GM12864 (cell line): ENCODE results near the gene TMEM88.

Experiments
- DNase-seq: peaks from one replicate; pipeline ENCODE4 v3.0.0-alpha.2; 2011; ENCODE audit warnings: low read depth
- H3K4me3 ChIP-seq: 2 replicates; pipeline ENCODE4 v1.5.1; 2011; ENCODE audit warnings: mild to moderate bottlenecking, low read depth, low read length, control low read depth
- CTCF ChIP-seq: IDR thresholded peaks from 2 replicates; pipeline ENCODE4 v1.5.1; 2011; ENCODE audit warnings: low read depth, mild to moderate bottlenecking, moderate library complexity, low read length, control low read depth, inconsistent platforms; ENCODE audit errors: missing control alignments

TMEM88 gene

GRCh38 chr17:7833011-7833794 lies 21.7 kb upstream of the TMEM88 start:
- H3K4me3 ChIP-seq, result peak overlapping the region; percentile 67
- no peak for TF ChIP-seq CTCF
- DNase-seq, result no peak

DNA sequence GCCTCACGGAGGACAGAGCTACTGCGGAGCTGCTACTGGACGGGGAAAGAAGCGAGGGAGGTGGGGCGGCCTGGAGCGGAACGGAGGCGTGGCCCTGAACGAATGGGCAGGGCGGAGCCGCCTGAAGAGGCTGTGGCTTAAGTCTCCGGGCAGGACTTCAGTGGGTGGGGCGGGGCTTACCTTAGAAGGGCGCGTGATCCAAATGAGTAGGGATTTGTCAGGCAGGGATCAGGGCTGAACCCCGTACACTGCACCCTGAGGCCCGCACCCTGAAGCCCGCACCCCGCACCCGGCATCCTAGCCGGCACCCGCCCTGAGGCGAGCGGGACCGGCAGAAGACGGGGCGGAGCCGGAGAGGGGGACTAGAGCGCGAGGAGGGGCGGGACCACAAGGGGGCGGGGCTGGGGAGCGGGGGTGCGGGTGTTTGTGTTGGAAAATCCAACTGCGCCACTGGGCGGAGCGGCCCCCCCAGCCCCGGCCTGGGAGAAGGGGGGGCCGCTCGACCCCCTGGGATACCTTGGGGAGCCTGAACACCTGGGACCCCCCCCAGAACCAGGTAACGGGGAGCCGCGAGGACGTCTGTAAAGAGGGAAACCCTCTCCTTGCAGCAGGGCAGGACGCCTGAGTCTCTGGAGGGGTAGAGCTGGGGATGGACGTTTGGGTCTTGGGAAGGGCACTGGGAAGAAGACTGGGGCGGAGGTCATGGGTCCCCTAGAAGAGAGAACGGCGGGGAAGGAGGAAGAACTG lies 20.9 kb upstream of the TMEM88 start, which contains the start of gene KDM6B:
KDM6B (plus strand) TSS at position 423 of the 747 bp plus-strand sequence. CDS start 11,338 bp downstream, outside the sequence.
- H3K4me3 ChIP-seq, result peak within 1 kb of the TSS; percentile 67
- no peak for DNase-seq
- no peak for TF ChIP-seq CTCF

- peak overlapping the region; percentile 67 for H3K4me3 ChIP-seq
- no peak for DNase-seq
- TF ChIP-seq CTCF, result no peak
These were observed 20.3 kb upstream of the TMEM88 start for GRCh38 chr17:7834542-7834956.

DNA sequence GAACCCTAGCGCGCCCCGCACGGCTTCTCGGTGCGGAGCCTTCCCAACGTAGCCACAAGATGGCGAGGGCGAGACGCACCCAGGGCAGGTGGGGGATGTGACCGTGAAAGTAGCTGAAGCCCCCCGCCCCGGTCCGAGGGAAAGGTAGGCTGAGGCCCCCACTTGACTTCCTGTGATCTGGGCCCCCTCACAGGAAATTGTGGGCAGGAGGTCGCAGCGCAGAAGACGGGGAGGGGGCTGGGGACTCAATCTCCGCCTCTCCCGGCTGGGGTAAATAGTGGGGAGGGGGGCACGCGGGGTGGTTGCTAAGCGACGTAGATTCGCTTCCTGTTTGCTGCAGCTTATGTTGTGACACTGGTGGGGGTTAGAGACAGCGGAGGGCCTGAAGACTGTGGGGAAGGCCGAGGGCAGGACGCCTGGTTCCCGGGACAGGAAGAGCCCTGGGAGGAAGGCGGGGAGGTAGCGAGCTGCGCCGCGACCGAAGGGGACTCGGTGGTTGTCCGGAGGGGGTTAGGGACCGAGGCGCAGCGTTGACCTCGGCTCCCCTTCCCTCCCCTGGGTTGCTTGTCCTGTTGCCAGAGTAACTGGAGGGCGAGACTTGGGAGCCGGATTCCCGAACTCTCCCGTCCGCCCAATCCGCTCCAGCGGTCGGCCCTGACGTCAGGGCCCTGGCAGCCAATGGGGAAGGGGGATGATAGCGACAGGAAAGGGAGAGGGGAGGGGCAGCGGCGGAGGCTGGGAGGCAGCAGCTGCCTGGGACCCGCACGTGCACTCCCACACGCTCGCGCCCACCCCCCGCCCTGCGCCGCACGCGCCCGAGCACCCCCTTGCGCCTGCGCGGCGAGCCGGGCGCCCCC lies 19.7 kb upstream of the TMEM88 start:
- TF ChIP-seq CTCF, result peak; percentile 78
- DNase-seq, result peak; percentile 84
- peak overlapping the region; percentile 67 for H3K4me3 ChIP-seq

DNA sequence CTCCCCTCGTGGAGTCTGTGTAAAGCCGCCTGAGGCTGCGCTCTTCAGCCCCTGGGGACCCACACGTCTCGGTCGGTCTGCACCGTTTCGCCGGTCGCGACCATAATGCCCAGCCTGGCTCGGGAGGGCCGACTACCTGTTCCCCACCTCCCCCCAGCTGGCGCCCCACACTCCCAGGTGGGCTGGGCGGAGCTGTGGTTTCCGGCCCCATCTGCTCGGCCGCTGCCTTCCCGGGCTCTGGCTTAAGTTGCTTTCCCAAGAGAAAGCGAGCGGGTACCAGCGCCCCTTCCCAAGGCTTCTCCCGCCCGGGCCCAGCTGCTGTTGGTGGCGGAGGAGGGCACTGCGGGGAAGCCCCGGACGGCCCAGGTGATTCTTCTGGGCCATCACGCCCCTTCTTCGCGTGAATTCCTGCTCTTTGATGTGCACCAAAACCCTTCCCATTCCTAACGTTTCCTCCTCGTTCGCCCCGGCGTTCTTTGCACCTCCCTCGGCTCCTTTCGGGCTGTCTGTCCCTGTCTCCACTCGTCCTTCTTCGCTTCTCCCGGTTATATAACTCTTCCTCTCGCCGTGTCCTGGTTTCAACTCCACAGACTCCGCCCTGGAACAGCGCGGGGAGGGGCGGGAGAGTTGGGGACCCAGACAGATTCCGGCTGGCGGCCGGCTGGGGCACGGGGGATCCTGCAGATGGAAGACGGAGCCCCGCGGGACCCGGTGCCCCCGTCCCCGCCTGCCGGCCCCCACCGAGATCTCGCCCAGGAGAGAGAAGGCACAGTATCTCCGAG lies 18.9 kb upstream of the TMEM88 start:
- no peak for DNase-seq
- H3K4me3 ChIP-seq, result peak overlapping the region; percentile 67
- no peak for TF ChIP-seq CTCF
